Upper lobe of left lung (tissue), 4 donors: ENCODE measurements around the gene RSRC1.

Source experiments
- POLR2AphosphoS5 ChIP-seq, 2 donors: sonication (generic); formaldehyde crosslinking; IDR thresholded peaks; one replicate each; pipeline ENCODE4 v1.5.1; 2017; ENCODE audit warnings: antibody characterized with exemption in 2 of 2
- TF ChIP-seq, protein P1 (sequence below), 6 experiments: fragments of 450-650 bp in 4 of 6; fragments of 200-600 bp in 2 of 6; sonication (generic) in 2 of 6; IDR thresholded peaks; one replicate each; pipeline ENCODE4 v1.5.1; 2016 to 2019; ENCODE audit warnings: antibody characterized with exemption in 6 of 6

DNA sequence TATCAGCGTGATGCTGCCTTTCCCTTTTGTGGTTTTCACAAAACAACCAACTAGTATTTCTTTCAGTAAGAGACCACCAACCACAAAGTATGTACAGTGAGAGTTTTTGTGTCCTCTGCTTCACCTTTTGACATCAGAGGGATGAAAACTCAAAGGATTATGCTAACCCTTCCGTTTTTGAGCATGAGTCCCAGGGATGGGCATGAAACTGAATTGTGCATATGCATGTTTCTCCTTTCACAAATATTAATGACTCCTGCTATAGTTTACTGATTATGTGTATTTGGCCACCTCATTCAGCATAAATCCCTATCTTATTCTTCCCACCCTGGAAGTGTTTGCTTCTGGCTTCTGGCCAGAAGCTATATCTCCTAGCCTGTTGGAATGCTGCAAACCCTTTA, 59.2 kb downstream of the RSRC1 start:
- no peak for TF ChIP-seq POLR2AphosphoS5 (IDR thresholded peaks at IDR 0.05)
- TF ChIP-seq, protein P1, sequence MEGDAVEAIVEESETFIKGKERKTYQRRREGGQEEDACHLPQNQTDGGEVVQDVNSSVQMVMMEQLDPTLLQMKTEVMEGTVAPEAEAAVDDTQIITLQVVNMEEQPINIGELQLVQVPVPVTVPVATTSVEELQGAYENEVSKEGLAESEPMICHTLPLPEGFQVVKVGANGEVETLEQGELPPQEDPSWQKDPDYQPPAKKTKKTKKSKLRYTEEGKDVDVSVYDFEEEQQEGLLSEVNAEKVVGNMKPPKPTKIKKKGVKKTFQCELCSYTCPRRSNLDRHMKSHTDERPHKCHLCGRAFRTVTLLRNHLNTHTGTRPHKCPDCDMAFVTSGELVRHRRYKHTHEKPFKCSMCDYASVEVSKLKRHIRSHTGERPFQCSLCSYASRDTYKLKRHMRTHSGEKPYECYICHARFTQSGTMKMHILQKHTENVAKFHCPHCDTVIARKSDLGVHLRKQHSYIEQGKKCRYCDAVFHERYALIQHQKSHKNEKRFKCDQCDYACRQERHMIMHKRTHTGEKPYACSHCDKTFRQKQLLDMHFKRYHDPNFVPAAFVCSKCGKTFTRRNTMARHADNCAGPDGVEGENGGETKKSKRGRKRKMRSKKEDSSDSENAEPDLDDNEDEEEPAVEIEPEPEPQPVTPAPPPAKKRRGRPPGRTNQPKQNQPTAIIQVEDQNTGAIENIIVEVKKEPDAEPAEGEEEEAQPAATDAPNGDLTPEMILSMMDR (IDR thresholded peaks at IDR 0.05), result no peak
